ENCODE measurements around the gene ASTN2. TPM values are rescaled to one million over a fixed set of nuclear protein-coding genes. Genes with fewer than 3 reads are reported as not detected.

Gene ASTN2
- total RNA-seq, 4 donors from 2014 or later: 3.3 to 10.2 (median 6.3) TPM

- no peak for DNase-seq
- H3K4me1 ChIP-seq: no peaks in the 10 kb centered on the region
- no peaks in the 10 kb centered on the region for H3K36me3 ChIP-seq
- H3K27me3 ChIP-seq: no peaks in the 10 kb centered on the region
- no peak overlapping the region for H3K27ac ChIP-seq
- TF ChIP-seq CTCF (IDR thresholded peaks at IDR 0.05) (no peak), POLR2A (IDR thresholded peaks at IDR 0.05) (no peak)
- H3K4me3 ChIP-seq: no peak overlapping the region
- no peaks in the 10 kb centered on the region for H3K9me3 ChIP-seq
Observed at GRCh38 chr9:117151716-117152115, 263.1 kb downstream of the ASTN2 start.

GRCh38 chr9:117149996-117150395 lies 264.9 kb downstream of the ASTN2 start:
- Histone ChIP-seq H3K9me3 (no peaks in the 10 kb centered on the region), H3K36me3 (no peaks in the 10 kb centered on the region), H3K4me3 (no peak overlapping the region), H3K27me3 (no peaks in the 10 kb centered on the region), H3K4me1 (no peaks in the 10 kb centered on the region), H3K27ac (no peak overlapping the region)
- no peak for DNase-seq
- TF ChIP-seq POLR2A (IDR thresholded peaks at IDR 0.05) (no peak), CTCF (IDR thresholded peaks at IDR 0.05) (no peak)

- Histone ChIP-seq H3K4me1 (no peaks in the 10 kb centered on the region), H3K9me3 (no peaks in the 10 kb centered on the region), H3K27ac (no peak overlapping the region), H3K36me3 (no peaks in the 10 kb centered on the region), H3K27me3 (no peaks in the 10 kb centered on the region), H3K4me3 (no peak overlapping the region)
- no peak for TF ChIP-seq POLR2A (IDR thresholded peaks at IDR 0.05)
- no peak for TF ChIP-seq CTCF (IDR thresholded peaks at IDR 0.05)
- DNase-seq: no peak
Observed at GRCh38 chr9:117145811-117146490, 268.9 kb downstream of the ASTN2 start.

- H3K36me3 ChIP-seq: no peaks in the 10 kb centered on the region
- no peaks in the 10 kb centered on the region for H3K27me3 ChIP-seq
- TF ChIP-seq CTCF (IDR thresholded peaks at IDR 0.05) (no peak), POLR2A (IDR thresholded peaks at IDR 0.05) (no peak)
- H3K27ac ChIP-seq: no peak overlapping the region
- H3K4me1 ChIP-seq: no peaks in the 10 kb centered on the region
- no peak for DNase-seq
- H3K4me3 ChIP-seq: no peak overlapping the region
- no peaks in the 10 kb centered on the region for H3K9me3 ChIP-seq
Observed at GRCh38 chr9:117145081-117145480, 269.8 kb downstream of the ASTN2 start.

- Histone ChIP-seq H3K4me1 (no peaks in the 10 kb centered on the region), H3K9me3 (no peaks in the 10 kb centered on the region), H3K27me3 (no peaks in the 10 kb centered on the region), H3K36me3 (no peaks in the 10 kb centered on the region), H3K4me3 (no peak overlapping the region), H3K27ac (no peak overlapping the region)
- TF ChIP-seq CTCF (IDR thresholded peaks at IDR 0.05) (no peak), POLR2A (IDR thresholded peaks at IDR 0.05) (no peak)
- no peak for DNase-seq
Observed at GRCh38 chr9:117138231-117138630, 276.6 kb downstream of the ASTN2 start.

GRCh38 chr9:117136461-117136860 lies 278.4 kb downstream of the ASTN2 start:
- Histone ChIP-seq H3K36me3 (no peaks in the 10 kb centered on the region), H3K4me1 (no peaks in the 10 kb centered on the region), H3K4me3 (no peak overlapping the region), H3K27me3 (no peaks in the 10 kb centered on the region), H3K9me3 (no peaks in the 10 kb centered on the region), H3K27ac (no peak overlapping the region)
- TF ChIP-seq POLR2A (IDR thresholded peaks at IDR 0.05): no peak
- no peak for DNase-seq

All from Peyer's patch (tissue), 4 donors.